Endometrial microvascular endothelial cells (primary cell): Measurements from ENCODE around the gene TMEM108. TPM values are rescaled to one million over a fixed set of nuclear protein-coding genes. Genes with fewer than 3 reads are reported as not detected.

Source experiments
- in situ Hi-C: cut with HindIII; loops from 2 replicates; pipeline ENCODE4 v1.10.0; 2017; ENCODE audit warnings: low sequenced_read_pairs, low pct_unique_long_range_greater_than_20kb; ENCODE audit errors: inconsistent ontology term
- total RNA-seq: library from RNA; depleted of rRNA; stranded (reverse); fragments of >200 nt; gene quantifications from one replicate; pipeline ENCODE4 v1.2.3, GENCODE V29; 2015; ENCODE audit errors: inconsistent ontology term

Gene TMEM108
- total RNA-seq, 1 donor from 2014 or later, result not detected

- in situ Hi-C loops, result no loop called here
Measured at GRCh38 chr3:133152056-133152455, 113.9 kb downstream of the TMEM108 start.

DNA sequence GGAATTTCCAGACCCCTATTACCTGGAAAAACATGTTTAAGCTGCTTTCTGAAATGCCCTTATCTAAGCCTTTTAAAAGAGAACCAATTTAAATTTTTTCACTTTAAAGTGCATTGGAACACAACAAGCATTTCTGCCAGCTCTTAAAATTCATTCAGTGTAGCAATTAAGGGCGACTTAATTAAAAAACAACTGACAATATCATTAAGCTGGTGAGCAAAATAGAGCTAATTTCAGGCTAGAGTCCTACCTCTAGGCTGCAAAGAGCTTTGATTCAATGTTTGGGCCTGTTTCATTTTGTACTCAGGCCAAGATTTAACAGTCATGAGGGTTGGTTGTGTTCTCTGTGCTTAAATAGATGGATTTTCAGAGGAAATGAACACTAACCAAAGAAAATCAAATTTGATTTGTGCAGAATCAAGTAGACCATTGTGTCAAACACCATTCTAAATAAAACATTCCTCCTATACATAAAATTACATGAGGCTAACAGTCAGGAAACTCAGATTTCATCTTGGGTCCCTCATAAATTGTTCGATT, 114.6 kb downstream of the TMEM108 start:
- in situ Hi-C loops, result no loop called here

DNA sequence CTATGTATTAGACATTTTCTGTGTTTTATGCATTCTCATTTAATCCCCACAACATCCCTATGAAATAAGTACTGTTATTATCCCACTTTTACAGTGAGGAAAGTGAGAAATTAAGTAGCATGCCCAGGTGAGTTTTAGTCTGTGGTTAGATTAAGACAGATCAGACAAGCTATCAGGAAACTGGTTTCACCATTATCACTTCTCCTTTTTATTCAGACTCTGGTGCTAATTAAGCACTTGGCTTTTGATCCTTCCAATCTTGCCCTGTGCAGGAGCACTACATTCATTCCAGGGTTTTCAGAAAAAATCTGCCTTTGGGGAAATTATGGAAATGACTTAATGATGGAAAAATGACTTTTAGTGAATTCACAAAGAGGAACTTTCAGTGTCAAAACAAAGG, 115.2 kb downstream of the TMEM108 start:
- in situ Hi-C loops, result no loop called here

GRCh38 chr3:133157716-133158115, 119.5 kb downstream of the TMEM108 start:
- in situ Hi-C loops, result no loop called here

DNA sequence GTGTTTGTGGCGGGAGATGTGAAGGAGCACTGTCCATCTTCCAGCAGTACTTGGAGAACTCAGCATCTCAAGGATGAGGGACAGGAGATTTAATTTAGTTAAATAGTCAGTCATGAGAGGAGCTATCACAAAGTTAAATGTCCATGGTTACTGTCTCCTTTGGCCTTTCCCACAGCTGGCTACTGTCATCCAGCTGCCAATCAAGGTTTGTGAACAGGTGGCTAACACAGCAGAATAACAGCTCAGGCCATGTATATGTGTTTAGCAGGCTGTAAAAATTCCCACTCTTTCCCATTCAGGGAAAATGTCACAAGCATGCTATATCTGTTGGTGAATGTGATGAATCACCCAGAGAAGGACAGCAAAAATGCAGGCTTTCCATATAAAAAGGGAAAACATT, 120.5 kb downstream of the TMEM108 start:
- in situ Hi-C loops, result no loop called here

- in situ Hi-C loops, result no loop called here
Measured at GRCh38 chr3:133159498-133160475, 121.6 kb downstream of the TMEM108 start.

DNA sequence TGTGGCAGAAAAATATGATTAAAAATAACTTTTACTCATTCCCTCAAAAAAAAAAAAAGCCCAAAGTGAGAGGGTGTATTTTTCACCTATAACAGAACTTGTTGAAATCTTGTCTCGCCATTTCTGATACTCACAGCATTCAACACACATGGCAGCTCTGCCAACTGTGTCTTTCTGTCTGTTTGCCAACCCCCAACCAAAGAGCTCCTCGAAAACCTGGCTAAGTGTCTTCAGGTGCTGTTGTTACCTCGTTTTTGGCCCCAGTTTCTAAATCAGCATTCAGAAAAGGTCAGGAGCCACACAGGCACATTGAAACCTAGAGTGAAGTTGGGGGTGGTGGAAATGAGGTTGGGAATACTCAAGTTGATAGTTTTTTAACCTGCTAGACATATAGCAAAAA, 123.5 kb downstream of the TMEM108 start:
- in situ Hi-C loops, result no loop called here

GRCh38 chr3:133162265-133162664, 124.1 kb downstream of the TMEM108 start:
- in situ Hi-C loops, result no loop called here

DNA sequence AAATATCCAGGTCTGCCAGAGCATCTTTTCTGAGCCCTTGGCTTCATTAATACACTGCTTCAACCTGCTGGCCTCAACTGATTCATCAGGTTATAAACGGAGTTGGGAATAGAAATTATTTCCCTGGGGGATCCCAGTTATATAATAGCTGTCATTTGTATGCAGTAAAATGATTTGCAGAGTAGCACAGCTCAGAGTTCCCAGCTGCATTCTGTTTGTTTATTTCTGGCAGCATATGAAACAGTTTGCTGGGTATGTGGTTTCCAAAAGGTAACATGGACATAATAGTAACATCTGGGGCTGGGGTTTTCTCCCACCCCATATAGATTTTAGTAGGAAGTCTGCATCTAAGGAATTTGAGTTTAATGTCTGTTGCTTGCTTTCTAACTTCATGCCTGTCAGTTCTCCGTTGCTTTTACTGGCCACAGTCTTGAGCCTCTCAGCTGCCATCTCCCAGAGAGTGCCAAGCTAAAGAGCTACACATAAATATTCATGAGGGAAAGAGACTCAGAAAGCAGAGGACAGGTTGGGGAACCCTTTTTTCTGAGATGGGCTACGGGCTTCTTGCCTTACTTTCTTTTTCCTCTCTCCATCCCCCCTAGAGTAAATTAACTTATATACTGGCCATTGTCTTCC, 124.6 kb downstream of the TMEM108 start:
- in situ Hi-C loops, result no loop called here

- in situ Hi-C loops, result no loop called here
Measured at GRCh38 chr3:133167340-133168024, 129.3 kb downstream of the TMEM108 start.

- in situ Hi-C loops, result no loop called here
Measured at GRCh38 chr3:133168025-133168401, 129.8 kb downstream of the TMEM108 start.

GRCh38 chr3:133169331-133170068, 131.3 kb downstream of the TMEM108 start:
- in situ Hi-C loops, result no loop called here

DNA sequence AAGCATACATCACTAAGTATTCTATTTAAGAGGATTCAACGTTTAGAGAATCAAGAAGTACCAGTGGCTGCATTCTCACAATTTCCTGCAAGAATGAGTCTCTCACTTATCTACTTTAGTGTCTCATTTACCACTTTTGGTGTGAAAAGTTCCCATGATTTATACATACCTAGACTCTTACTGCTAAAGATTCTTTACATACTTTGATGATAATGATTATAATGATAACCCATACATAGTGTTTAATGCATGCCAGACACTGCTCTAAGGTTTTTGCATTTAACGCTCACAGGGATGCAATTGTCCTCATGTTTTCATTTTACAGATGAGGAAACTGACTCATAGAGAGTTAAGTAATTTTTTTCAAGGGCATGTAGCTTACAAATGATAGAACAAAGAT, 133.6 kb downstream of the TMEM108 start:
- in situ Hi-C loops, result no loop called here

GRCh38 chr3:133181392-133182150, 143.4 kb downstream of the TMEM108 start:
- in situ Hi-C loops, result no loop called here

GRCh38 chr3:133187870-133188379, 149.7 kb downstream of the TMEM108 start:
- in situ Hi-C loops, result no loop called here

DNA sequence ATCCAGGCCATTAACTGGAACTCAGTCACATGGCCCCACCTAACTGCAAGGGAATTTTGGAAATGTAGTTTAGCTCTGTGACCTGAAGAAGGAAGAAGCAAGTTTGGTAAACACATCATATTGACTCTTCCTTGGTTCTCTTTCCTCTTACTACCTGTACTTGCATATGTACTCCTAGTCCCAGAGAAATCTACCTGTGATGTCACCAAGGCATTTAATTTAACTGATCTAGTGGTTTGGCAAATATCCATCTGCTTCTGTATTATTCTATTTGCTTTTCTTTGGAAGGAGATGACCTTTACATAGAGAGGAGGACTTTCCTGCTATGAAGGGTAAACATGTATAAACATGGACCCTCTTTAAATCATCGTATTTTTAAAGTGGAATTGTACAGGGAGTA, 150.8 kb downstream of the TMEM108 start:
- in situ Hi-C loops, result no loop called here

GRCh38 chr3:133189893-133190292, 151.7 kb downstream of the TMEM108 start:
- in situ Hi-C loops, result no loop called here

GRCh38 chr3:133191818-133192217, 153.6 kb downstream of the TMEM108 start:
- in situ Hi-C loops, result no loop called here
